K562 (cell line): ENCODE measurements around the gene CDHR1.
"Not testable (repeated sequence)": the region's sequence is repeated elsewhere in the genome, so short reads cannot be mapped to it uniquely, and the experiment has no call there.

Source experiments
- CTCF ChIP-seq, 3 experiments: IDR thresholded peaks in 2 of 3; conservative IDR thresholded peaks in 1 of 3; 2 replicates each; pipeline ENCODE4 v1.5.1; 2011 to 2012; ENCODE audit warnings: low read length in 3 of 3, mild to moderate bottlenecking in 3 of 3, control low read depth in 2 of 3, improper control_type of control experiment in 1 of 3, inconsistent platforms in 1 of 3, low read depth in 1 of 3, mixed read lengths in 1 of 3, moderate library complexity in 1 of 3; ENCODE audit not compliant: insufficient read depth in 2 of 3
- MITF ChIP-seq: IDR thresholded peaks from 2 replicates; pipeline ENCODE4 v1.6.1; 2014; ENCODE audit warnings: antibody characterized with exemption
- ZSCAN32 ChIP-seq: fragments of 450-650 bp; formaldehyde crosslinking; IDR thresholded peaks from 2 replicates; pipeline ENCODE4 v1.4.0; 2020; ENCODE audit warnings: mild to moderate bottlenecking, moderate library complexity

GRCh38 chr10:84168382-84168781, 26.0 kb upstream of the CDHR1 start:
- TF ChIP-seq MITF; ZSCAN32; CTCF (IDR thresholded peaks at IDR 0.05 in 2 of 3, conservative IDR thresholded peaks at IDR 0.05 in 1 of 3; ENCODE audit: insufficient read depth in 2 of 3, low read depth in 1 of 3, low read length in 3 of 3): not testable (repeated sequence)
